SU-DHL-6 (cell line): ENCODE measurements around the gene DRAM1.

Experiments used
- H2AFZ ChIP-seq: fragments of 200-600 bp; sonication (generic); 2 replicates; pipeline ENCODE4 v1.6.1; 2014; ENCODE audit warnings: low read depth, mild to moderate bottlenecking, moderate library complexity, mixed read lengths, antibody characterized with exemption, low read length; ENCODE audit not compliant: severe bottlenecking
- H3F3A ChIP-seq: fragments of 200-600 bp; shearing (Covaris generic); 2 replicates; pipeline ENCODE4 v1.6.0; 2016; ENCODE audit warnings: antibody characterized with exemption, mild to moderate bottlenecking; ENCODE audit not compliant: insufficient read depth
- H3K27ac ChIP-seq: fragments of 200-600 bp; sonication (generic); 2 replicates; pipeline ENCODE4 v1.5.1; 2016; ENCODE audit warnings: low read depth, mild to moderate bottlenecking, low read length, moderate library complexity, mixed read lengths
- H3K27me3 ChIP-seq: fragments of 200-600 bp; sonication (generic), shearing (Covaris generic); 2 replicates; pipeline ENCODE4 v1.6.0; 2014; ENCODE audit warnings: mild to moderate bottlenecking, low read length
- H3K36me3 ChIP-seq: fragments of 200-600 bp; sonication (generic); 2 replicates; pipeline ENCODE4 v1.6.1; 2014; ENCODE audit warnings: mild to moderate bottlenecking, low read length, mixed read lengths
- H3K4me2 ChIP-seq: fragments of 300-600, 200-600 bp; shearing (Covaris generic), sonication (generic); 2 replicates; pipeline ENCODE4 v1.6.0; 2014; ENCODE audit warnings: low read length, low read depth, mild to moderate bottlenecking; ENCODE audit not compliant: poor library complexity, severe bottlenecking
- H3K4me3 ChIP-seq: fragments of 200-600 bp; sonication (generic); 2 replicates; pipeline ENCODE4 v1.5.1; 2014; ENCODE audit warnings: antibody characterized with exemption, low read length, mild to moderate bottlenecking, mixed read lengths; ENCODE audit not compliant: insufficient read depth, poor library complexity, severe bottlenecking
- H3K79me2 ChIP-seq: fragments of 200-600 bp; sonication (generic); 2 replicates; pipeline ENCODE4 v1.6.1; 2014; ENCODE audit warnings: mild to moderate bottlenecking, low read length, moderate library complexity; ENCODE audit not compliant: insufficient read depth
- H3K9ac ChIP-seq: fragments of 200-600 bp; sonication (generic); 2 replicates; pipeline ENCODE4 v1.7.0; 2014; ENCODE audit warnings: mild to moderate bottlenecking, low read length
- H3K9me2 ChIP-seq: fragments of 200-600 bp; sonication (generic); replicated peaks from 2 replicates; pipeline ENCODE4 v1.6.1; 2014; ENCODE audit warnings: low read length; ENCODE audit not compliant: insufficient read depth
- H3K9me3 ChIP-seq: fragments of 200-600 bp; sonication (generic); 2 replicates; pipeline ENCODE4 v1.6.1; 2014; ENCODE audit warnings: low read length, mixed read lengths; ENCODE audit not compliant: insufficient read depth
- H4K20me1 ChIP-seq: fragments of 200-600 bp; sonication (generic); 2 replicates; pipeline ENCODE4 v1.6.1; 2014; ENCODE audit warnings: low read depth, mild to moderate bottlenecking, antibody characterized with exemption, low read length, moderate library complexity, mixed read lengths
- EZH2phosphoT487 ChIP-seq: fragments of 200-600 bp; sonication (generic), shearing (Covaris generic); conservative IDR thresholded peaks from 2 replicates; pipeline ENCODE4 v1.6.1; 2018; ENCODE audit warnings: mild to moderate bottlenecking, antibody characterized with exemption, low read length, moderate library complexity, mixed read lengths
- TF ChIP-seq, protein P1 (sequence below): fragments of 200-600 bp; sonication (generic); IDR thresholded peaks from one replicate; pipeline ENCODE4 v1.5.1; 2017; ENCODE audit warnings: antibody characterized with exemption, mild to moderate bottlenecking, low read length, moderate library complexity; ENCODE audit not compliant: insufficient read depth, poor library complexity, severe bottlenecking

The DRAM1 gene

GRCh38 chr12:101830367-101831325, 46.7 kb upstream of the DRAM1 start, which contains the start of gene GNPTAB:
GNPTAB (minus strand) TSS chr12:101830959; CDS start chr12:101830675, 284 bp downstream.
- Histone ChIP-seq H4K20me1 (no peaks in the 10 kb centered on the region), H3K79me2 (peaks cover 20% of the 10 kb centered on the region; the same call in 1 of the 2 replicates), H3K27ac (peak within 1 kb of the TSS; percentile 28), H2AFZ (peak within 1 kb of the TSS; percentile 93), H3K4me3 (peak within 1 kb of the TSS; percentile 91), H3F3A (peaks cover 8% of the 10 kb centered on the region; the same call in 1 of the 2 replicates), H3K27me3 (no peaks in the 10 kb centered on the region), H3K9me2 (no peaks in the 10 kb centered on the region), H3K9ac (peak within 1 kb of the TSS; percentile 73), H3K4me2 (peak within 1 kb of the TSS; percentile 64), H3K9me3 (no peaks in the 10 kb centered on the region), H3K36me3 (no peaks in the 10 kb centered on the region)
- TF ChIP-seq, protein P1, sequence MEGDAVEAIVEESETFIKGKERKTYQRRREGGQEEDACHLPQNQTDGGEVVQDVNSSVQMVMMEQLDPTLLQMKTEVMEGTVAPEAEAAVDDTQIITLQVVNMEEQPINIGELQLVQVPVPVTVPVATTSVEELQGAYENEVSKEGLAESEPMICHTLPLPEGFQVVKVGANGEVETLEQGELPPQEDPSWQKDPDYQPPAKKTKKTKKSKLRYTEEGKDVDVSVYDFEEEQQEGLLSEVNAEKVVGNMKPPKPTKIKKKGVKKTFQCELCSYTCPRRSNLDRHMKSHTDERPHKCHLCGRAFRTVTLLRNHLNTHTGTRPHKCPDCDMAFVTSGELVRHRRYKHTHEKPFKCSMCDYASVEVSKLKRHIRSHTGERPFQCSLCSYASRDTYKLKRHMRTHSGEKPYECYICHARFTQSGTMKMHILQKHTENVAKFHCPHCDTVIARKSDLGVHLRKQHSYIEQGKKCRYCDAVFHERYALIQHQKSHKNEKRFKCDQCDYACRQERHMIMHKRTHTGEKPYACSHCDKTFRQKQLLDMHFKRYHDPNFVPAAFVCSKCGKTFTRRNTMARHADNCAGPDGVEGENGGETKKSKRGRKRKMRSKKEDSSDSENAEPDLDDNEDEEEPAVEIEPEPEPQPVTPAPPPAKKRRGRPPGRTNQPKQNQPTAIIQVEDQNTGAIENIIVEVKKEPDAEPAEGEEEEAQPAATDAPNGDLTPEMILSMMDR = peak; percentile 52
- TF ChIP-seq EZH2phosphoT487 = no peak

DNA sequence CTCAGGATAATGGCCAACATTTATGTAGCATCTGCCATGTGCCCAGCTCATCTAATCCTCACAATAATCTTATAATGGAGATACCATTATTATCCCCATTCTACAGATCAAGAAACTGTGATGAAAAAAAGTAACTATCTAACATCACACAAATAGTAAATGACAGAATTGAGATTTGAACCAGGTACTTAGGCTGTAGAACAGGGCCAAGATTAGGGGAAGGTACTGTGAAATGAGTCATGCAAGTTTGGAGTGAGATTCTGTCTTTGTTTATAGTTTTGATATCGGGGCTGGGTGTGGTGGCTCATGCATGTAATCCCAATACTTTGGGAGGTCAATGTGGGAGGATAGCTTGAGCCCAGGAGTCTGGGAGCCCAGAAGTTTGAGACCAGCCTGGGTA, 45.4 kb upstream of the DRAM1 start:
- no peak overlapping the region for H3K4me3 ChIP-seq

GRCh38 chr12:101838628-101839323, 38.6 kb upstream of the DRAM1 start:
- H3K27me3 ChIP-seq = no peaks in the 10 kb centered on the region
- H3K4me2 ChIP-seq = peak overlapping the region; percentile 23
- no peaks in the 10 kb centered on the region for H3K36me3 ChIP-seq
- no peak overlapping the region for H3K9ac ChIP-seq
- H3K79me2 ChIP-seq = no peaks in the 10 kb centered on the region
- H2AFZ ChIP-seq = no peak overlapping the region
- H4K20me1 ChIP-seq = no peaks in the 10 kb centered on the region
- no peaks in the 10 kb centered on the region for H3F3A ChIP-seq
- no peak for TF ChIP-seq EZH2phosphoT487
- TF ChIP-seq, protein P1 = no peak
- H3K4me3 ChIP-seq = no peak overlapping the region
- no peak overlapping the region for H3K27ac ChIP-seq
- no peaks in the 10 kb centered on the region for H3K9me3 ChIP-seq
- no peaks in the 10 kb centered on the region for H3K9me2 ChIP-seq

More for the DNA sequence above, 45.4 kb upstream of the DRAM1 start:
- no peak overlapping the region for H3K27ac ChIP-seq
- H4K20me1 ChIP-seq = no peaks in the 10 kb centered on the region
- no peak for TF ChIP-seq EZH2phosphoT487
- TF ChIP-seq, protein P1 = no peak
- peaks cover 8% of the 10 kb centered on the region; the same call in 1 of the 2 replicates for H3F3A ChIP-seq
- H3K27me3 ChIP-seq = no peaks in the 10 kb centered on the region
- peaks cover 10% of the 10 kb centered on the region; the same call in 1 of the 2 replicates for H3K79me2 ChIP-seq
- H3K36me3 ChIP-seq = no peaks in the 10 kb centered on the region
- H3K9me3 ChIP-seq = no peaks in the 10 kb centered on the region
- H3K9me2 ChIP-seq = no peaks in the 10 kb centered on the region
- no peak overlapping the region for H3K4me2 ChIP-seq
- H2AFZ ChIP-seq = peak overlapping the region; percentile 92
- H3K9ac ChIP-seq = 0 out of 2 replicates have a peak overlapping the region, but pooled peaks have one; percentile 39
